Right atrium auricular region (tissue), 2 donors: ENCODE measurements around the gene HLA-DQB1. TPM values are rescaled to one million over a fixed set of nuclear protein-coding genes. Genes with fewer than 3 reads are reported as not detected.

ENCODE experiments used
- DNase-seq: peaks from one replicate; pipeline ENCODE4 v3.0.0-alpha.2; 2019; ENCODE audit warnings: low spot score
- H3K27ac ChIP-seq, 2 donors: fragments of 200-600 bp; sonication (generic); 1 replicate in 1 of 2; 2 replicates in 1 of 2; pipeline ENCODE4 v1.5.1; 2016 to 2019
- H3K27me3 ChIP-seq, 2 donors: fragments of 200-600 bp; sonication (generic); one replicate each; pipeline versions ENCODE4 v1.5.1 to v1.6.0; 2017 to 2019
- H3K36me3 ChIP-seq: fragments of 200-600 bp; sonication (generic); one replicate; pipeline ENCODE4 v1.5.1; 2016
- H3K4me1 ChIP-seq, 2 donors: fragments of 200-600 bp; sonication (generic); one replicate each; pipeline versions ENCODE4 v1.5.1 to v1.6.0; 2017 to 2019
- H3K4me3 ChIP-seq, 2 donors: fragments of 200-600 bp; sonication (generic); 1 replicate in 1 of 2; 2 replicates in 1 of 2; pipeline ENCODE4 v1.5.1; 2017 to 2019; ENCODE audit warnings: mild to moderate bottlenecking in 1 of 2, moderate library complexity in 1 of 2
- H3K9me3 ChIP-seq, 2 donors: fragments of 200-600 bp; sonication (generic); one replicate each; pipeline ENCODE4 v1.5.1; 2019
- total RNA-seq, 2 donors: library from RNA; depleted of rRNA; stranded (reverse); fragments of >200 nt; gene quantifications; one replicate each; pipeline ENCODE4 v1.1.0, GENCODE V29; 2016
- TF ChIP-seq, protein P1 (sequence below), 2 donors: fragments of 200-600 bp; sonication (generic); IDR thresholded peaks; one replicate each; pipeline ENCODE4 v1.5.1; 2019; ENCODE audit warnings: antibody characterized with exemption in 2 of 2

Gene HLA-DQB1
- total RNA-seq, 2 donors from 2014 or later: 0.59 to 1.8 TPM

DNA sequence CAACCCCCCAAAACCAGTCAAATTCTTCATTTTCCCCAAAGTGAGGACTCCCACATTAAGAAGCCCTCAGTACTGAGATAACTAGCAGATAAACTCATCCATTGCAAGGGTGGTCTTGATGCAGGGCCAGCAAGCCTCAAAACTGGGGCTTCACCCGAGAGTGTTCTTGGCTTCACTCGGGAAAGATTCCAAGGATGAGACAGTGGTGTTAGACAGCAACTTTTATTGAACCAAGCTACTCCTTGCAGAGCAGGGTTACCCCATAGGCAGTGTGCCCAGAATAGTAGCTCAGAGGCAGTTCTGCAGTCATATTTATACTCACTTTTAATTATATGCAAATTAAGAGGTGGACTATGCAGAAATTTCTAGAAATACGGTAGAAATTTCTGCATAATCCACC is 45.1 kb downstream of the HLA-DQB1 start:
- no peak overlapping the region for H3K27ac ChIP-seq
- no peak for DNase-seq
- no peaks in the 10 kb centered on the region for H3K27me3 ChIP-seq
- no peaks in the 10 kb centered on the region for H3K36me3 ChIP-seq
- no peak overlapping the region for H3K4me3 ChIP-seq
- TF ChIP-seq, protein P1, sequence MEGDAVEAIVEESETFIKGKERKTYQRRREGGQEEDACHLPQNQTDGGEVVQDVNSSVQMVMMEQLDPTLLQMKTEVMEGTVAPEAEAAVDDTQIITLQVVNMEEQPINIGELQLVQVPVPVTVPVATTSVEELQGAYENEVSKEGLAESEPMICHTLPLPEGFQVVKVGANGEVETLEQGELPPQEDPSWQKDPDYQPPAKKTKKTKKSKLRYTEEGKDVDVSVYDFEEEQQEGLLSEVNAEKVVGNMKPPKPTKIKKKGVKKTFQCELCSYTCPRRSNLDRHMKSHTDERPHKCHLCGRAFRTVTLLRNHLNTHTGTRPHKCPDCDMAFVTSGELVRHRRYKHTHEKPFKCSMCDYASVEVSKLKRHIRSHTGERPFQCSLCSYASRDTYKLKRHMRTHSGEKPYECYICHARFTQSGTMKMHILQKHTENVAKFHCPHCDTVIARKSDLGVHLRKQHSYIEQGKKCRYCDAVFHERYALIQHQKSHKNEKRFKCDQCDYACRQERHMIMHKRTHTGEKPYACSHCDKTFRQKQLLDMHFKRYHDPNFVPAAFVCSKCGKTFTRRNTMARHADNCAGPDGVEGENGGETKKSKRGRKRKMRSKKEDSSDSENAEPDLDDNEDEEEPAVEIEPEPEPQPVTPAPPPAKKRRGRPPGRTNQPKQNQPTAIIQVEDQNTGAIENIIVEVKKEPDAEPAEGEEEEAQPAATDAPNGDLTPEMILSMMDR (IDR thresholded peaks at IDR 0.05): no peak
- H3K9me3 ChIP-seq: peaks cover 0 to 9% of the 10 kb centered on the region in 2 donors
- H3K4me1 ChIP-seq: no peaks in the 10 kb centered on the region

DNA sequence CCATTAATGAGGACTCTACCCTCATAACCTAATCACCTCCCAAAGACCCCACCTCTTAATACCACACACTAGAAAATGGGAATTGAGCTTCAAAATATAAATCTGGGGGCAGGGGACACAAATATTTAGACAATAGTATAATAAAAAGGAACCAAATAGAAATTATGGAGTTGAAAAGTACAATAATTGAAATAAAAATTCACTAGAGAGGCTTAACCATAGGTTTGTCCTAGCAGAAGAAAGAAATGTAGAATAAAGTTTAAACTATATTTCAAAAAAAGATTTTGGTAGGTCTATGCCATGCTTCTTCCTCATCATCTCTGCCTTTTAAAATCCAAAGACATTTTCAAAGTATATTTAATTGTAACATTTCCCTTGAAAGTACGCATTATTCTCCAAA is 48.7 kb downstream of the HLA-DQB1 start:
- Histone ChIP-seq H3K9me3 (peaks cover 0 to 9% of the 10 kb centered on the region in 2 donors), H3K4me3 (no peak overlapping the region), H3K27me3 (no peaks in the 10 kb centered on the region), H3K4me1 (no peaks in the 10 kb centered on the region), H3K27ac (no peak overlapping the region), H3K36me3 (no peaks in the 10 kb centered on the region)
- TF ChIP-seq, protein P1 (IDR thresholded peaks at IDR 0.05): no peak
- DNase-seq: no peak

DNA sequence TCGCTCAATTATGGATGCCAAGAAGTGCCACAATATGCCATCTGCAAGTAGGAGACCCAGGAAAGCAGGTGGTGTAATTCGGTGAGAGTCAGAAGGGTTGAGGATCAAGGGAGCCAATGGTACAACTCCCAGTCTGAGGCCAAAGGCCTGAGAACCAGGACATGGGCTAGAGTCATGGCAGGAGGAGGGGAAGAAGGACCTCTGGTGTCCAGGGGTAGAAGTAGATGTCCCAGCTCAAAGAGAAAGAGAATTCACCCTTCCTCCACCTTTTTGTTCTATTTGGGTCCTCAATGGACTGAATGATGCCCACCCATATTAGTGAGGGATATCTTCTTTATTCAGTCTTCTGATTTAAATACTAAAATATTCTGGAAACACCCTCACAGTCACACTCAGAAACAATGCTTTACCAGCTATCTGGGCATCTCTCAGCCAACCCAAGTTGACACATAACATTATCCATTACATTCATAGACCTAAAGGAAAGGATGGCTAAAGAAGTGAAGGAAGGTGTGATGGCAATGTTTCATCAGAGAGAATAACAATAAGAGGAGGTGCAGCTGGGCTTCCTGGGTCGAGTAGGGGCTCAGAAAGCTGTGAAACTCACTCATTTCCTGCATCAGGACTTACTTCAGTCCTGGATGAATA is 50.4 kb downstream of the HLA-DQB1 start:
- TF ChIP-seq, protein P1 (IDR thresholded peaks at IDR 0.05): no peak
- H3K36me3 ChIP-seq: no peaks in the 10 kb centered on the region
- H3K4me1 ChIP-seq: no peaks in the 10 kb centered on the region
- peaks cover 0 to 9% of the 10 kb centered on the region in 2 donors for H3K9me3 ChIP-seq
- H3K4me3 ChIP-seq: no peak overlapping the region
- H3K27me3 ChIP-seq: no peaks in the 10 kb centered on the region
- DNase-seq: no peak
- no peak overlapping the region for H3K27ac ChIP-seq

DNA sequence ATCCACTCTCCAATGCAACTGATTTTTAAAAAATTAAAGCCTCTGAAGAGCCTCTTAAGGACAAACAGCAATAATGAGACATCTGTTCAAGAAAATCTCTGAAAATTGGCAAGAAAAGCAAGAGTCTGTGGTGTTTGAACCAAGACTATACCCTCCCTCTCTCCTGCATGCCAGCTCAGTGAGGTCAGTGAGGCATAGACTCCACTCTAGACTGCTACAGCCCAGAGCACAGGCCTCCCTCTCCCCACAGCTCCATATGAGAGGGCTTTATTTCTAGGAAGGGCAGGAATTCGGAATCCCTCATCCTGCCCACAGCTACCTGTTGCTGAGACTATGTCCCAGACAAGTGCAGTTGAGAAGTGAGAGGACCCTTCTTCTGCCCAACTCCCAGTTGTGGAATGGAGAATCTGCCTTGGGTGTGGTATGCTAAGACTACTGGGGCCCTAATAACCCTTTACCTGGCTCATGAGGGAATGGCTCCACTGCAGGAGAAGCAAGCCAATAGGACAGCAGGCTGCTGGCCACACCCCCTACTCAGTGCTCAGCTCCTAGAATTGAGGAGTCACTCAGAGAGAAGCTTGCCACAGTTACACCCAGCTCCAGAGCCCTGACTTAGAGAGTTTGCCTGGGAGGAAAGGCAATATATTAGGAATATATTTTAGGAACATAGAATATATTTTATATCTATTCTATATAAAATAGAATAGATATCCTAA is 51.9 kb downstream of the HLA-DQB1 start:
- H3K27ac ChIP-seq: no peak overlapping the region
- H3K9me3 ChIP-seq: peaks cover 0 to 9% of the 10 kb centered on the region in 2 donors
- DNase-seq: no peak
- H3K4me1 ChIP-seq: no peaks in the 10 kb centered on the region
- H3K36me3 ChIP-seq: no peaks in the 10 kb centered on the region
- no peaks in the 10 kb centered on the region for H3K27me3 ChIP-seq
- TF ChIP-seq, protein P1 (IDR thresholded peaks at IDR 0.05): no peak
- no peak overlapping the region for H3K4me3 ChIP-seq

DNA sequence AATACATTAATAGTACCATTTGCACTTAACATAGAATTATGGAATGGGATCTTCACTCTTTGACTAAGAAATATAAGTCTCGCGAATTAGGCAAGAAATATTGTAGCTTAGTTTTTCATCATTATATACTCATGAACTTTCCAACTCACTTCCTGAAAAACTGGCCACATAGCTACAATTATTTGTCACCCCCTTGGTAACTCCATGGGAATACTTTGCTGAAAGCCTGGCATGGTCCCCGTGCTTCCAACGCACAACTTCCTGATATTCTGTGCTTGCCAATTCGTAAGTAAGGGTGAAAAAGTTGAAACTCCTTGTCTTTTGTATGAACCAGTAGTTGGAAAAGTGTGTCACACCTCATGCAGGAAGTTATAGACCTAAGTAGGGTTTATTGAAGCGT is 53.0 kb downstream of the HLA-DQB1 start:
- Histone ChIP-seq H3K9me3 (peaks cover 0 to 9% of the 10 kb centered on the region in 2 donors), H3K27me3 (no peaks in the 10 kb centered on the region), H3K4me1 (no peaks in the 10 kb centered on the region), H3K36me3 (no peaks in the 10 kb centered on the region), H3K27ac (no peak overlapping the region), H3K4me3 (no peak overlapping the region)
- no peak for DNase-seq
- TF ChIP-seq, protein P1 (IDR thresholded peaks at IDR 0.05): no peak
